H1 (cell line): ENCODE measurements around the gene LINGO4. TPM values are rescaled to one million over a fixed set of nuclear protein-coding genes. Genes with fewer than 3 reads are reported as not detected.
A peak's percentile ranks its signal among the peaks of the same experiment; 100 is the strongest.

Experiments used
- CEBPB ChIP-seq: IDR thresholded peaks from 2 replicates; pipeline ENCODE4 v1.6.1; 2012; ENCODE audit warnings: low read depth, low read length
- CHD1 ChIP-seq: IDR thresholded peaks from 2 replicates; pipeline ENCODE4 v1.6.1; 2012; ENCODE audit warnings: low read depth, low read length, improper control_type of control experiment
- CHD2 ChIP-seq: IDR thresholded peaks from 2 replicates; pipeline ENCODE4 v1.6.1; 2012; ENCODE audit warnings: low read length, improper control_type of control experiment
- CREB1 ChIP-seq: IDR thresholded peaks from 2 replicates; pipeline ENCODE4 v1.6.1; 2012; ENCODE audit warnings: inconsistent platforms
- CTBP2 ChIP-seq: IDR thresholded peaks from 2 replicates; pipeline ENCODE4 v1.7.0; 2011; ENCODE audit warnings: borderline replicate concordance, mild to moderate bottlenecking, moderate library complexity, mixed read lengths, low read length; ENCODE audit not compliant: insufficient read depth, insufficient read length
- EGR1 ChIP-seq: IDR thresholded peaks from 2 replicates; pipeline ENCODE4 v1.6.1; 2011; ENCODE audit warnings: low read depth, low read length, borderline replicate concordance
- GTF2F1 ChIP-seq: IDR thresholded peaks from 2 replicates; pipeline ENCODE4 v1.6.1; 2012; ENCODE audit warnings: low read depth, low read length, improper control_type of control experiment, borderline replicate concordance
- HDAC2 ChIP-seq, 2 experiments: fragments of 300-600 bp in 1 of 2; sonication (generic) in 1 of 2; IDR thresholded peaks; 2 replicates each; pipeline ENCODE4 v1.6.1; 2011 to 2012; ENCODE audit warnings: low read depth in 2 of 2, low read length in 2 of 2, mild to moderate bottlenecking in 2 of 2, moderate library complexity in 2 of 2, borderline replicate concordance in 1 of 2, inconsistent platforms in 1 of 2
- JUN ChIP-seq: IDR thresholded peaks from 2 replicates; pipeline ENCODE4 v1.6.1; 2011; ENCODE audit warnings: low read depth, mild to moderate bottlenecking, improper control_type of control experiment, low read length
- POLR2A ChIP-seq, 2 experiments: IDR thresholded peaks; 1 replicate in 1 of 2; 2 replicates in 1 of 2; pipeline ENCODE4 v1.6.1; 2011; ENCODE audit warnings: low read depth in 2 of 2, low read length in 2 of 2, mild to moderate bottlenecking in 2 of 2; ENCODE audit errors: control extremely low read depth in 1 of 2
- POU5F1 ChIP-seq: IDR thresholded peaks from 2 replicates; pipeline ENCODE4 v1.6.1; 2011; ENCODE audit warnings: low read depth, mild to moderate bottlenecking, low read length, moderate library complexity
- RBBP5 ChIP-seq: IDR thresholded peaks from 2 replicates; pipeline ENCODE4 v1.7.1; 2012; ENCODE audit warnings: low read depth, mild to moderate bottlenecking, inconsistent platforms, low read length, moderate library complexity, borderline replicate concordance
- RFX5 ChIP-seq: IDR thresholded peaks from 2 replicates; pipeline ENCODE4 v1.6.1; 2011; ENCODE audit warnings: low read depth, low read length, improper control_type of control experiment, borderline replicate concordance
- RNF2 ChIP-seq: fragments of 200-900, 300-1000 bp; sonication (generic); IDR thresholded peaks from 2 replicates; pipeline ENCODE4 v1.7.1; 2016; ENCODE audit warnings: borderline replicate concordance, low read depth, mild to moderate bottlenecking, antibody characterized with exemption, low read length; ENCODE audit not compliant: poor library complexity, severe bottlenecking; ENCODE audit errors: missing control alignments
- SP2 ChIP-seq: IDR thresholded peaks from 2 replicates; pipeline ENCODE4 v1.6.1; 2012; ENCODE audit warnings: mild to moderate bottlenecking, low read length, inconsistent platforms
- TBP ChIP-seq: IDR thresholded peaks from 2 replicates; pipeline ENCODE4 v1.6.1; 2011; ENCODE audit warnings: low read depth, low read length, improper control_type of control experiment
- TCF12 ChIP-seq: IDR thresholded peaks from 2 replicates; pipeline ENCODE4 v1.6.1; 2011; ENCODE audit warnings: low read depth, mild to moderate bottlenecking, low read length
- YY1 ChIP-seq: IDR thresholded peaks from 2 replicates; pipeline ENCODE4 v1.6.1; 2011; ENCODE audit warnings: low read depth, mild to moderate bottlenecking, low read length
- polyA plus RNA-seq, 7 experiments: library from polyadenylated mRNA; depleted of rRNA in 3 of 7; stranded (reverse) in 5 of 7; unstranded in 2 of 7; fragments of >200 nt in 5 of 7; fragments of 200-250 nt in 2 of 7; gene quantifications; 1 replicate in 5 of 7; 2 replicates in 1 of 7; 4 replicates in 1 of 7; pipeline versions ENCODE4 v1.2.1 to v1.2.3, GENCODE V29; 2011 to 2013; ENCODE audit warnings: missing spikeins in 2 of 7, mixed read lengths in 2 of 7
- total RNA-seq: library from RNA; stranded (reverse); fragmentation: NEBNext Ultra II Directional; extraction: Animal tissue kit (Norgen Biotek cat#: 25700); gene quantifications from 2 replicates; pipeline ENCODE4 v1.2.1, GENCODE V29; 2021
- TF ChIP-seq, protein P1 (sequence below), 3 experiments: IDR thresholded peaks; 1 replicate in 2 of 3; 2 replicates in 1 of 3; pipeline versions ENCODE4 v1.5.1 to v1.6.1; 2011; ENCODE audit warnings: low read length in 3 of 3, mild to moderate bottlenecking in 3 of 3, inconsistent platforms in 2 of 3, low read depth in 1 of 3, moderate library complexity in 1 of 3; ENCODE audit not compliant: insufficient read depth in 1 of 3; ENCODE audit errors: control extremely low read depth in 1 of 3
- TF ChIP-seq, protein P2 (sequence below): IDR thresholded peaks from 2 replicates; pipeline ENCODE4 v1.6.1; 2011; ENCODE audit warnings: low read depth, mild to moderate bottlenecking, low read length; ENCODE audit not compliant: insufficient read depth

LINGO4 gene
- total and polyA plus RNA-seq, 2 of the 8 experiments (the other 6 are each of a cell fraction or from before 2014, with no cell fraction given), result 0.03 TPM; not detected in 1

DNA sequence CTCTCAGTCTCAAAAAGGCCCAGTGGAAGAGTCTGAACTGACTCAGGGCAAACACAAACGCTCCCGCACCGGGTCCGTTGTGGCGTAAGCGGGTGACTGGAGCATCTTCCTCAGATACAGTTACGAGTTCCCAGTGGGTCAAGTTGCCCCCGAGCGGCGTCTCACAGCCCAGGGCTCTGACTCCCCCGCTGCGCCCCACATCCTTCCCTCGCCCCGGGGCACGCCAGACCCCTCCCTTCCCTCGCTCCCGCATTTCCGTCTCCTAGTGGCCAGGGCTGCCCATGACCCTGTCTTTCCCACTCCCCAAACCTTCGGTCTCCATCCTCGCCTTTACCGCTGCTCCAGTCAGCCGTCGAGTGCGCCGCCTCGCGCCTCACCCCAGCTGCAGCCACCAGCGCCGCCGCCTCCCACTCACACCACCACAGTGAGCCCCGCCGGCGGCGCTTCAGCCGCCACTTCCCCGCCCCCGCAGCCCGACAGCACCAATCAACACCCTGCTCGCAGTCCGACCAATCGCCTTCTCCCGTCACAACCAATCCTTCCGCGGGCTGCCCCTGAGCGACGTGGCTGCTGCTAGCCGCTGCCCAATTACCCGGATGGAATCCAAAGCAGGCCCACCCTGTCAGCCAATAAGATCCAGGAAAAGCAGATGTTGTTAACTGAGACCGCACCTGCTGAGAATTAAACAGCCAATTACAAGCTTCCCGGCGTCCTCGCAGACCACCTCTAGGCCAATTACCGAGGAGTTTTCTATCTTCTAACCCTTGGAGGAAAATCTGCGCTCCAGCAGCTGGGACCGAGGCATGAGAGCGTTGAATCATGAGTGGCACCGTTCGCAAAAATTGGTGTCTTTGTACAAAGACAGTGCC is 14.9 kb downstream of the LINGO4 start, which contains the start of gene TDRKH (continued):
- TF ChIP-seq, protein P1, sequence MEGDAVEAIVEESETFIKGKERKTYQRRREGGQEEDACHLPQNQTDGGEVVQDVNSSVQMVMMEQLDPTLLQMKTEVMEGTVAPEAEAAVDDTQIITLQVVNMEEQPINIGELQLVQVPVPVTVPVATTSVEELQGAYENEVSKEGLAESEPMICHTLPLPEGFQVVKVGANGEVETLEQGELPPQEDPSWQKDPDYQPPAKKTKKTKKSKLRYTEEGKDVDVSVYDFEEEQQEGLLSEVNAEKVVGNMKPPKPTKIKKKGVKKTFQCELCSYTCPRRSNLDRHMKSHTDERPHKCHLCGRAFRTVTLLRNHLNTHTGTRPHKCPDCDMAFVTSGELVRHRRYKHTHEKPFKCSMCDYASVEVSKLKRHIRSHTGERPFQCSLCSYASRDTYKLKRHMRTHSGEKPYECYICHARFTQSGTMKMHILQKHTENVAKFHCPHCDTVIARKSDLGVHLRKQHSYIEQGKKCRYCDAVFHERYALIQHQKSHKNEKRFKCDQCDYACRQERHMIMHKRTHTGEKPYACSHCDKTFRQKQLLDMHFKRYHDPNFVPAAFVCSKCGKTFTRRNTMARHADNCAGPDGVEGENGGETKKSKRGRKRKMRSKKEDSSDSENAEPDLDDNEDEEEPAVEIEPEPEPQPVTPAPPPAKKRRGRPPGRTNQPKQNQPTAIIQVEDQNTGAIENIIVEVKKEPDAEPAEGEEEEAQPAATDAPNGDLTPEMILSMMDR (IDR thresholded peaks at IDR 0.05; ENCODE audit: control extremely low read depth in 1 of 3, insufficient read depth in 1 of 3, low read depth in 1 of 3, low read length in 3 of 3), result peak; percentile 34 to 56 (median 38)
- TF ChIP-seq HDAC2 (IDR thresholded peaks at IDR 0.05; ENCODE audit: borderline replicate concordance in 1 of 2, low read depth in 2 of 2, low read length in 2 of 2) (no peak; a peak in 1 of 4 replicates), TBP (peak; percentile 72), RNF2 (no peak), RFX5 (no peak), EGR1 (peak; percentile 87; the same call in 1 of the 2 replicates), SP2 (peak; percentile 83), CEBPB (no peak), YY1 (0 out of 2 replicates have a peak, but pooled peaks have one; percentile 16), CTBP2 (no peak), RBBP5 (no peak; the same call in 1 of the 2 replicates), JUN (no peak), POU5F1 (no peak), CHD2 (peak; percentile 91), TCF12 (peak; percentile 7; the same call in 1 of the 2 replicates), CREB1 (peak; percentile 17; the same call in 1 of the 2 replicates), CHD1 (no peak), GTF2F1 (peak; percentile 61; the same call in 1 of the 2 replicates), POLR2A (IDR thresholded peaks at IDR 0.05; ENCODE audit: control extremely low read depth in 1 of 2, low read depth in 2 of 2, low read length in 2 of 2) (peak in 1 of 2 experiments; percentile 51; a peak in 1 of 3 replicates)
- TF ChIP-seq, protein P2, sequence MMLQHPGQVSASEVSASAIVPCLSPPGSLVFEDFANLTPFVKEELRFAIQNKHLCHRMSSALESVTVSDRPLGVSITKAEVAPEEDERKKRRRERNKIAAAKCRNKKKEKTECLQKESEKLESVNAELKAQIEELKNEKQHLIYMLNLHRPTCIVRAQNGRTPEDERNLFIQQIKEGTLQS, result 0 out of 2 replicates have a peak, but pooled peaks have one; percentile 17
